H9 (cell line): Measurements from ENCODE around the gene CDH20. TPM values are rescaled to one million over a fixed set of nuclear protein-coding genes. Genes with fewer than 3 reads are reported as not detected.

ENCODE experiments used
- DNase-seq: peaks from one replicate; pipeline ENCODE4 v3.0.0-alpha.2; 2017
- H2AFZ ChIP-seq: one replicate; pipeline ENCODE4 v1.6.1; 2013; ENCODE audit warnings: mild to moderate bottlenecking, low read length, control low read depth, moderate library complexity
- H2AK5ac ChIP-seq: 2 replicates; pipeline ENCODE4 v1.6.1; 2013; ENCODE audit warnings: low read length, control low read depth, mixed read lengths; ENCODE audit not compliant: insufficient read length
- H2BK120ac ChIP-seq: one replicate; pipeline ENCODE4 v1.6.1; 2013; ENCODE audit warnings: low read depth, mild to moderate bottlenecking, low read length, control low read depth, inconsistent platforms; ENCODE audit not compliant: poor library complexity, severe bottlenecking
- H2BK12ac ChIP-seq: 2 replicates; pipeline ENCODE4 v1.6.1; 2013; ENCODE audit warnings: low read length, control low read depth, mixed read lengths, low read depth; ENCODE audit not compliant: insufficient read length
- H2BK15ac ChIP-seq: 2 replicates; pipeline ENCODE4 v1.6.1; 2013; ENCODE audit warnings: low read depth, low read length, control low read depth
- H2BK20ac ChIP-seq: one replicate; pipeline ENCODE4 v1.6.1; 2013; ENCODE audit warnings: low read depth, mild to moderate bottlenecking, low read length, control low read depth, inconsistent platforms; ENCODE audit not compliant: poor library complexity, severe bottlenecking
- H2BK5ac ChIP-seq: 2 replicates; pipeline ENCODE4 v1.6.1; 2013; ENCODE audit warnings: low read length, control low read depth, mixed read lengths; ENCODE audit not compliant: insufficient read length
- H3K14ac ChIP-seq: 2 replicates; pipeline ENCODE4 v1.6.1; 2013; ENCODE audit warnings: low read length, control low read depth; ENCODE audit not compliant: insufficient read depth
- H3K18ac ChIP-seq: 2 replicates; pipeline ENCODE4 v1.6.1; 2013; ENCODE audit warnings: low read depth, mild to moderate bottlenecking, mixed read lengths, low read length, control low read depth; ENCODE audit not compliant: insufficient read length
- H3K23ac ChIP-seq: 2 replicates; pipeline ENCODE4 v1.6.1; 2013; ENCODE audit warnings: low read length, control low read depth, mixed read lengths, low read depth; ENCODE audit not compliant: insufficient read length
- H3K23me2 ChIP-seq: 2 replicates; pipeline ENCODE4 v1.6.1; 2013; ENCODE audit warnings: low read depth, mild to moderate bottlenecking, mixed read lengths, low read length, control low read depth; ENCODE audit not compliant: insufficient read length, poor library complexity, severe bottlenecking
- H3K27ac ChIP-seq: 2 replicates; pipeline ENCODE4 v1.5.1; 2013; ENCODE audit warnings: low read length, control low read depth, mixed read lengths, low read depth; ENCODE audit not compliant: insufficient read length
- H3K27me3 ChIP-seq: 2 replicates; pipeline ENCODE4 v1.6.1; 2013; ENCODE audit warnings: low read length, control low read depth, inconsistent platforms; ENCODE audit not compliant: insufficient read depth
- H3K4ac ChIP-seq: 2 replicates; pipeline ENCODE4 v1.6.1; 2013; ENCODE audit warnings: low read depth, mild to moderate bottlenecking, control low read depth, inconsistent platforms, low read length, moderate library complexity
- H3K4me1 ChIP-seq: 2 replicates; pipeline ENCODE4 v1.6.1; 2013; ENCODE audit warnings: low read length, control low read depth, inconsistent platforms; ENCODE audit not compliant: insufficient read depth
- H3K4me2 ChIP-seq: 2 replicates; pipeline ENCODE4 v1.6.1; 2013; ENCODE audit warnings: low read length, control low read depth, mixed read lengths; ENCODE audit not compliant: insufficient read length, insufficient read depth
- H3K56ac ChIP-seq: 2 replicates; pipeline ENCODE4 v1.6.1; 2013; ENCODE audit warnings: low read depth, mild to moderate bottlenecking, mixed read lengths, low read length, control low read depth; ENCODE audit not compliant: insufficient read length
- H3K79me1 ChIP-seq: 2 replicates; pipeline ENCODE4 v1.6.1; 2013; ENCODE audit warnings: low read depth, mild to moderate bottlenecking, moderate library complexity, low read length, control low read depth, inconsistent platforms; ENCODE audit not compliant: insufficient read depth, poor library complexity, severe bottlenecking
- H3K79me2 ChIP-seq: 2 replicates; pipeline ENCODE4 v1.6.1; 2013; ENCODE audit warnings: low read length, control low read depth, inconsistent platforms; ENCODE audit not compliant: insufficient read depth
- H3K9ac ChIP-seq: 2 replicates; pipeline ENCODE4 v1.6.1; 2013; ENCODE audit warnings: low read length, control low read depth, mixed read lengths; ENCODE audit not compliant: insufficient read length; ENCODE audit errors: extremely low read depth
- H3K9me3 ChIP-seq: one replicate; pipeline ENCODE4 v1.6.1; 2013; ENCODE audit warnings: low read depth, low read length, inconsistent platforms; ENCODE audit not compliant: control insufficient read depth
- H3T11ph ChIP-seq: one replicate; pipeline ENCODE4 v1.6.1; 2013; ENCODE audit warnings: mild to moderate bottlenecking, low read length, control low read depth, inconsistent platforms
- H4K20me1 ChIP-seq: one replicate; pipeline ENCODE4 v1.6.1; 2013; ENCODE audit not compliant: control insufficient read depth, insufficient read length, insufficient read depth
- H4K5ac ChIP-seq: 2 replicates; pipeline ENCODE4 v1.6.1; 2013; ENCODE audit warnings: low read depth, mild to moderate bottlenecking, mixed read lengths, low read length, control low read depth; ENCODE audit not compliant: insufficient read length
- H4K8ac ChIP-seq: replicated peaks from 2 replicates; pipeline ENCODE4 v1.6.1; 2013; ENCODE audit warnings: low read length, control low read depth, mixed read lengths, low read depth; ENCODE audit not compliant: insufficient read length
- H4K91ac ChIP-seq: 2 replicates; pipeline ENCODE4 v1.6.1; 2013; ENCODE audit warnings: low read depth, mild to moderate bottlenecking, moderate library complexity, mixed read lengths, low read length, control low read depth; ENCODE audit not compliant: insufficient read length
- H3K27ac Mint-ChIP-seq, 3 experiments: 2 replicates in 2 of 3; 3 replicates in 1 of 3; pipeline ENCODE4 v1.8.0; 2020 to 2021; ENCODE audit warnings: mixed read lengths in 3 of 3, mild to moderate bottlenecking in 1 of 3, moderate library complexity in 1 of 3
- H3K27me3 Mint-ChIP-seq: 2 replicates; pipeline ENCODE4 v1.8.0; 2021; ENCODE audit warnings: low read depth, mild to moderate bottlenecking, moderate library complexity, mixed read lengths
- H3K36me3 Mint-ChIP-seq, 3 experiments: 2 replicates in 2 of 3; 3 replicates in 1 of 3; pipeline ENCODE4 v1.8.0; 2020 to 2021; ENCODE audit warnings: low read depth in 3 of 3, mixed read lengths in 3 of 3; ENCODE audit not compliant: insufficient read depth in 1 of 3
- H3K4me1 Mint-ChIP-seq, 2 experiments: 2 replicates each; pipeline ENCODE4 v1.8.0; 2020; ENCODE audit warnings: mixed read lengths in 2 of 2
- H3K4me3 Mint-ChIP-seq, 2 experiments: 2 replicates in 1 of 2; 3 replicates in 1 of 2; pipeline ENCODE4 v1.8.0; 2020 to 2021; ENCODE audit warnings: mild to moderate bottlenecking in 2 of 2, mixed read lengths in 2 of 2, moderate library complexity in 1 of 2
- H3K9me3 Mint-ChIP-seq, 2 experiments: 2 replicates in 1 of 2; 3 replicates in 1 of 2; pipeline ENCODE4 v1.8.0; 2020; ENCODE audit warnings: mild to moderate bottlenecking in 2 of 2, mixed read lengths in 2 of 2, moderate library complexity in 1 of 2
- WGBS: extraction: QIAGEN DNeasy Blood & Tissue Kit; methylation state at CpG from one replicate; pipeline ENCODE4 v1.1.7; 2013; ENCODE audit warnings: missing lambda C conversion rate, low lambda C conversion rate, mixed read lengths; ENCODE audit not compliant: insufficient read length; ENCODE audit errors: extremely low coverage; 5-methylcytosine and 5-hydroxymethylcytosine counted together
- total RNA-seq: library from RNA; stranded (reverse); gene quantifications from 2 replicates; pipeline ENCODE4 v1.2.1, GENCODE V29; 2021
- TF ChIP-seq, protein P1 (sequence below): fragments of 200-600 bp; sonication (generic); conservative IDR thresholded peaks from 3 replicates; pipeline ENCODE4 v1.8.0; 2021; ENCODE audit warnings: antibody characterized with exemption, mild to moderate bottlenecking

Gene CDH20
- total RNA-seq, 1 experiment from 2014 or later, result not detected

DNA sequence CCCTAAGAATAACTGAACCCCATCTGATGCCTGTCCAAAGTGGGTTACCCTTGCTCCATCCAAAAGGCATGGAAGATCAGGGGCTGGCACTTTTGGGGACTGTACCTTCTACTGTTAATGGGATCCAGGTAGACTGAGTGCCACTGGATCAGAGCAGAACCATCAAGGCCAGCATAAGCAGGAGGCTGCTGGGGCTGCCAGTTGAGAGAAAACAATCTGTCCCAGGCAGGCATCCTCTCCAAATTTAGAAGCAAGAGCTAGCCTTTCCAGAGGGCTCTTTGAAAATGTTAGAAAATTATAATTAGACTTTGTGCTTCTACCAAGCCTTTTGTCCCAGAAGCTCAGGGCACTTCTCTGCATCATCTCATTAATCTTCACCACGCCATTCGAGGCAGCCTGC, 245.6 kb downstream of the CDH20 start:
- peaks cover 21 to 22% of the 10 kb centered on the region in 2 experiments for H3K4me1 Mint-ChIP-seq
- Histone ChIP-seq H2AFZ (no peak overlapping the region), H3K4ac (no peak overlapping the region), H3K9ac (no peak overlapping the region), H3K79me2 (no peaks in the 10 kb centered on the region), H3K14ac (no peak overlapping the region), H3K18ac (no peak overlapping the region), H2BK12ac (no peak overlapping the region), H2BK20ac (no peak overlapping the region), H3K27me3 (no peaks in the 10 kb centered on the region), H4K8ac (no peak overlapping the region), H3K27ac (no peak overlapping the region), H2BK15ac (no peak overlapping the region), H2BK5ac (no peak overlapping the region), H3K4me2 (no peak overlapping the region), H4K91ac (no peak overlapping the region), H3K4me1 (no peaks in the 10 kb centered on the region; the same call in 1 of the 2 replicates), H3K23me2 (peaks cover 5% of the 10 kb centered on the region), H4K20me1 (no peaks in the 10 kb centered on the region), H4K5ac (no peak overlapping the region), H2BK120ac (no peak overlapping the region), H2AK5ac (no peak overlapping the region), H3K56ac (no peak overlapping the region), H3K23ac (no peak overlapping the region), H3K79me1 (no peaks in the 10 kb centered on the region), H3K9me3 (no peaks in the 10 kb centered on the region), H3T11ph (no peak overlapping the region)
- H3K27ac Mint-ChIP-seq, result no peak overlapping the region
- H3K4me3 Mint-ChIP-seq, result no peak overlapping the region
- WGBS, result no CpG with 5 or more reads among the region's 2 CpGs
- H3K27me3 Mint-ChIP-seq, result peaks cover 18% of the 10 kb centered on the region
- TF ChIP-seq, protein P1, sequence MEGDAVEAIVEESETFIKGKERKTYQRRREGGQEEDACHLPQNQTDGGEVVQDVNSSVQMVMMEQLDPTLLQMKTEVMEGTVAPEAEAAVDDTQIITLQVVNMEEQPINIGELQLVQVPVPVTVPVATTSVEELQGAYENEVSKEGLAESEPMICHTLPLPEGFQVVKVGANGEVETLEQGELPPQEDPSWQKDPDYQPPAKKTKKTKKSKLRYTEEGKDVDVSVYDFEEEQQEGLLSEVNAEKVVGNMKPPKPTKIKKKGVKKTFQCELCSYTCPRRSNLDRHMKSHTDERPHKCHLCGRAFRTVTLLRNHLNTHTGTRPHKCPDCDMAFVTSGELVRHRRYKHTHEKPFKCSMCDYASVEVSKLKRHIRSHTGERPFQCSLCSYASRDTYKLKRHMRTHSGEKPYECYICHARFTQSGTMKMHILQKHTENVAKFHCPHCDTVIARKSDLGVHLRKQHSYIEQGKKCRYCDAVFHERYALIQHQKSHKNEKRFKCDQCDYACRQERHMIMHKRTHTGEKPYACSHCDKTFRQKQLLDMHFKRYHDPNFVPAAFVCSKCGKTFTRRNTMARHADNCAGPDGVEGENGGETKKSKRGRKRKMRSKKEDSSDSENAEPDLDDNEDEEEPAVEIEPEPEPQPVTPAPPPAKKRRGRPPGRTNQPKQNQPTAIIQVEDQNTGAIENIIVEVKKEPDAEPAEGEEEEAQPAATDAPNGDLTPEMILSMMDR, result no peak
- no peaks in the 10 kb centered on the region; a peak in 1 of 7 replicates for H3K36me3 Mint-ChIP-seq
- no peaks in the 10 kb centered on the region; a peak in 1 of 5 replicates for H3K9me3 Mint-ChIP-seq
- DNase-seq, result no peak
